Measurements from ENCODE around the gene PSORS1C2.

Gene PSORS1C2

DNA sequence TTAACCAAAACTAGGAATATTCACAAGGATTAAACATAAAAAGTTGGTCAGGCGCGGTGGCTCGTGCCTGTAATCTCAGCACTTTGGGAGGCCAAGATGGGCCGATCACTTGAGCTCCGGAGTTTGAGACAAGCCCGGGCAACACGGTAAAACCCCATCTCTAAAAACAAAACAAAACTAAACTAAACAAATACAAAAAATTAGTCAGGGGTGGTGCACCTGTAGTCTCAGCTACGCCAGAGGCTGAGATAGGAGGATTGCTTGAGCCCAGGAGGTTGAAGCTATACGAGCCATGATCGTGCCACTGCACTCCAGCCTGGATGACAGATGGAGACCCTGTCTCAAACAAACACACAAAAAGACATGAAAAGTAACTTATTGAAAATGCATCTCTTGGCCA is 3.2 kb downstream of the PSORS1C2 start:
- DNase-seq, result no peak

DNA sequence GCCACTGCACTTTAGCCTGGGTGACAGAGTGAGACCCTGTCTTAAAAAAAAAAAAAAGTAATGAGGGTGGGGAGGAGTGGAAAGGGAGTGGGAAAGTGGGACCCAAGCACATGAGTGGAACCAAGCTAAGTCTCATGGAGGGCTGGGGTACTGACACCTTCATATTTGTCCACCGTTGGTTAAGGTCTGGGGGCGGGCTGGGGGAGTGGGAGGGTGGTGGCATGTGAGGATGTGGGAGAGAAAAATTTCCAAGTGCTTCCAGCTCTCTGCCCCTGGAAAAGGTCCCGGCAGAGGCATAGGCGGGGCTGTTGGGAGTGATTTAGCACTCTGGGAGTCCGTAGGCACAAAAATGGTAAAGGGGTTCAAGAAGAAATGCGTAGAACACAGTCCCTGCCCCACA is 6.1 kb downstream of the PSORS1C2 start:
- no peak for DNase-seq

- DNase-seq, result no peak
Observed at GRCh38 chr6:31131595-31131994, 7.3 kb downstream of the PSORS1C2 start.

- no peak for DNase-seq
Observed at GRCh38 chr6:31130751-31131150, 8.1 kb downstream of the PSORS1C2 start.

DNA sequence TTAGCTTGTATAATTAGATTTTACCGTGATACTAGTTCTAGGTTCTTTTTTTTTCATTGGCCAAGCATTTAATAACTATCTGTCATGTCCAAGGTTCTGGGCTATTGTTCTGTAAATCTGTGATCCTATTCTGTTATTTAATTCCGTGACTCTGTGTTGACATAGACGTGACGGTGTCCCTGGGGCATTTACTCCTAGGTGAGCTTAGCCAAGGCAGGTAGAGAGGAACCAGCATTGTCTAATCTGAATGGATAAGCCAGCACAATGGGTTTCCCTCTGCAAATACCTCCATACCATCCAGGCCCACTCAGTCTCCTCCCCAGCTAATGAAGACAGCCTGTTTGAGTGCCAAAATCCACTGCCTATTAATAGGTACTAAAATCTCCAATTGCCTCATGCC is 9.7 kb downstream of the PSORS1C2 start:
- no peak for DNase-seq

GRCh38 chr6:31128093-31128676 is 10.7 kb downstream of the PSORS1C2 start:
- DNase-seq, result no peak

- no peak for DNase-seq
Observed at GRCh38 chr6:31126396-31127175, 12.3 kb downstream of the PSORS1C2 start.

- DNase-seq, result no peak
Observed at GRCh38 chr6:31125586-31126363, 13.1 kb downstream of the PSORS1C2 start.

DNA sequence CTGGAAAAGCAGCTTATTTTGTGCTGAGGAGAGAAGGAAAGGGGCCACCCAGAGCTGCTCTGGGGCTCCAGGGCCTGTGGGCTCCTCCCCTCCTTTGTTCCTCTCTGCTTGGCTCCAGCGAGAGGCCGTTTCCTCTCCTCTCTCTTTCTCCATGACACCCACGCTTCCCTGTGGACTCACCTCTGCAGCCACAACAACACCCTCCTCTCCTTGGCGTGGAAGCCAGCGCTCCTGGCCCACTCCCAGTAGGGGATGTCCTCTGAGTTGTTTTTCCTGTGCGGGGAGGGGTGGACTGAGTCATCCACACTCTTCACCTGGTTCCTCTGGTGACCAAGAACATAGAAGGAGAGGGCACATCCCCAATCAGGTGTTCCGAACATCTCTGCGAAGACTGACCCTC is 13.7 kb downstream of the PSORS1C2 start:
- DNase-seq, result no peak

DNA sequence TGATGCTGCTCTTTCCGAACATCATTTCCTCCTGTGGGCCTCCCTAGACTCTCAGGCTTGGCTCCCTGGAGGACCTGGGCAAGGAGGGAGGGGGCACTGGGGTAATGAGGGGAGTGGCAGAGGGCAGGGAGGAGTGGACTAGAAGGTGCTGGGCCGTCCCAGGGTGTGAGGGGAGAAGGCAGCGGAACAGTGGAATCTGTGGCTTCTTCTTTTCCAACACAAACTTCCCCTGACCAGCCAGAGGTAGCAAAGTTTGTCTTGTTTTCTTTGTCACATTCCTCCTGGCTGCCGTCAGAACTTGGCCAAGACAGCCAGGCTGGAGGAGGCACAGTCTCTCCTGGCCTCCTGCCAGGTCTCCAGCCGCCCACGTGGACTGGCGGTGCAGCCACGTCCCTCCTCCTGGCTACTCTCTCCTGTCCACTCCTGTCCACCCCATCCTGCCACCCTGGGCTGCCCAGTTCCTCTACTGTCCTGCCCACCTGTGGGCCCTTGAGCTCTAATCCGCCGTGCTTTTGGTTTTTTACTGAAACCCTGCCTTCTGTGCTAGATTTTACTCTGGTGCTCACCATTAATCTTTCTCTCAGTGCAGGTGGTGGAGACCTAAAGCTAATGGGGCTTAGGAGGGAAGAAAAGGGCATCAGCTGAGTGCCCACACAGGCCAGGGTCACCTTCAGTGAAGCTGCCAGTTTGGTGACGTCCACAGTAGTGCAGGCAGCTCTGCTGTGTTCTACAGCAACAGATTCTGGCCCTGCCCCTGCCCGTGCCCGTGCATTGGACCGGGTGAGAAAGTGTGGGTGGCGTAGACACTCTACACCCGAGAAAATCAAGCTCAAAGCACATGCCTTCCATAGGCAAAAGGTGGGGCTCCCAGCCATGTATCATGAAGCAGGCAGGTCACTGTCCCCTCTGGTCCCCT is 15.8 kb downstream of the PSORS1C2 start:
- no peak for DNase-seq

DNA sequence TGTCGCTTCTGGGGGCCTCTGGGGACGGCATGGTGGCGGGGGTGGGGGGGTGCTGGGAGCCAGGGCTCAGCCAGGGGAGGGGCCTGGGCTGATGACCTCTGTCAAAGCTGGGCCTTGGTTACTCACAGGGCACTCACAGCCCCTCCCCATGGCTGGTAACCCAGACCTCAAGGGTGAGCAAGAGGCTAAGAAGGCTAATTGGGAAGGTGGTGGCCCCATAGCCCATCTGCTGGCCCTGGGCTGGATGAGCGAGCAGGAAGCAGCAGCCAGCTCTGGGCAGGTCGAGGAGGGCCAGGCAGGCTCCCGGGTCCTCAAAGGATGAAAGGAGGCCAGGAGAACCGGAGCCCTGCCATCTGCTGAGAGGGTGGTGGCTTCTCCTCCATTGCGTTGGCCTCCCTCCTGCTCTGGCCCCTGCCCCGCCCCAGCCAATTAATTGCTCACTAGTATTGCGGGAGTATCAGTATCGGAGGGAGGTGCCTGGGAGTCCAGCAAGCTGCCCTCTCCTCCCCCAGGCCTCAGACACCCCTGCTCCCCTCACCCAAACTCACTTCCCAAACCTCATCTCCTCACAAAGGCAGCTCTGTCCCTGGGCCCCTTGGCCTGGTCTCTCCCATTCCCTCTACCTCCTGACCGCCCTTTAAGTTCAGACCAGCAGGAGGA is 17.6 kb downstream of the PSORS1C2 start:
- DNase-seq, result no peak

DNA sequence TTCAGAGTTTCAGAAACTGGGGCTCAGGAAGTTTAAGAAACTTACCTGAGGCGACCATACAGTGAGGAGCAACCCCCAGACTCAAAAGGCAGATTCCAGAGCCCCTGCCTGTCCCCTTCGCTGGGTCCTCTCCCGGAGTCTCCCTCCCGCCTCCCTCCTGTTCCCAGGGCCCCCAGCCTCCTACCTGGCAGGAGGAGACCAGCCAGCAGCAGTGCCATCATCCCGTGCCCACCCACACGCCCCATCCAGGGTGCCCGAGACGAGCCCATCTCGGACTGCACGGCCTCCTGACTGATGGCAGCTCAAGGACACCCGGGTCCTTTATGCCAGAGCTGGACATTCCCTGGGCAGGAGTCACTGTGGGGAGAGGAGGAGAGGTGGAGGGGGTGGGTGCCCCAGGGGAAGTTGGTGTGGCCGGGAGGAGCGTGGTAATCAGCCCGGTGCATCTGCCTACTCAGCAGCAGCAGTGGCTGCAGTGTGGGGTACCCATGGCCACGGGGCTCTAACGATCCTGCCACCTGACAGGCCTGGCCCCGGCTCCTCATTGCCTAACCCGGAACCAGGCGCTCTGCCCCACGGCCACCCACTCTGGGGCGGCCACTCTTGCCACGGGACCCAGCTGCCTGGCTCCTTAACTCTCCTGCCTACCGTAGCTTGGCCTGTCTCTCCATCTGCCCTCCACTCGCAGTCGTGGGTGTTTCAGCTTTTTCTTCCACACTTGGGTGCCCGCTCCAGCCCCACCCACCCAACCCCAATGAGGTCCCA is 18.5 kb downstream of the PSORS1C2 start, which contains the start of gene CDSN:
Gene CDSN, minus strand, starts transcription at position 296 of the 765 bp plus-strand sequence. Its CDS starts 27 bp downstream, at position 269.
- DNase-seq, result no peak

DNA sequence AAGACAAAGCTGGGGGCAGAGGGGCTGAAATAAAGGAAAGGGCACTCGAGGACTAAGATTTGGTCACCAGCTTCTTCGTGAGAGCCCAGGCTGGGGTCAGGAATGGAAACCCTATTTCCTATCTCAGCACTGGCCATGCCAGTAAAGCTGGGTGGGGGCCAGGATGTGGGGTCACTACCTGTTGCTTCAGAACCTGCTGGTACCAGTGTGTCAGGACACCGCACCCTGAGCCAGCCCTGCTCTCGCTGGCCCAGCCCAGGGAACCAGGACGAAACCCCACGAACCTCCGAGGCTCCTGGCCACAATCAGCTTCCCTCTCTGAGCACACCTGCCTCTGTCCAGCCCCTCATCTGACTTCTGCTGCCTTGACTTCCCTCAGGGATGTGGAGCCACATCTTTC is 20.7 kb downstream of the PSORS1C2 start:
- no peak for DNase-seq

DNA sequence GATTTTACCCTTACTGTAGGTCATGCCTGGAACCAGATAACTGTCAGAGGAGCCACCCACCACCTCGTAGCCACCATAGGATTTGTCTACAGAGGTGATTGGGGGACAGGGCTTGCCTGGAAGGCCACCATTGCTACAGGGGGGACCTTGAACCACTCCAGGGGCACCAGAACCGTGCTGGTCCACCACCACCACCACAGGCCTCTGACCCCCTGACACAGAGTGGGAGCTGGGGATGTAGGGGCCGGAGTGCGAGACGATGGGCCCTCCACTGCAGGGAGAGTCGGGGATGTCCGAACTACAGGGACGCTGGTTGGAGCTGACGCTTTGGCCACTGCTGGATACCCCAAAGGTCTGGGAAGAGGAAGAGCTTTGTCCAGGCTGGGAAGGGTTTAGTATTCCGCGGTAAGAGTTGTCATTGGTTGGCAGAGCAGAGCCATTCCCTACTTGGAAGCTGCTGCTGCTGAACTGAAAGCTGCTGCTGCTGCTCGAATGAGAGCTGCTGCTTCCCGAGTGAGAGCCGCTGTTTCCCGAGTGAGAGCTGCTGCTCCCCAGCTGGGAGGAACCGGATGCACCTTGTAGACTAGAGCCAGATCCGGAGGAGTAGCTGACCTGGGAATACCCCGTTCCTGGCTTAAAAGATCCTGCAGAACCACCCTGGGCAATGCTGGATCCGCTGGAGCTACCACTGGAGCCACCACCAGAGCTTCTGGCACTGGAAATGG is 22.0 kb downstream of the PSORS1C2 start:
- DNase-seq, result no peak

DNA sequence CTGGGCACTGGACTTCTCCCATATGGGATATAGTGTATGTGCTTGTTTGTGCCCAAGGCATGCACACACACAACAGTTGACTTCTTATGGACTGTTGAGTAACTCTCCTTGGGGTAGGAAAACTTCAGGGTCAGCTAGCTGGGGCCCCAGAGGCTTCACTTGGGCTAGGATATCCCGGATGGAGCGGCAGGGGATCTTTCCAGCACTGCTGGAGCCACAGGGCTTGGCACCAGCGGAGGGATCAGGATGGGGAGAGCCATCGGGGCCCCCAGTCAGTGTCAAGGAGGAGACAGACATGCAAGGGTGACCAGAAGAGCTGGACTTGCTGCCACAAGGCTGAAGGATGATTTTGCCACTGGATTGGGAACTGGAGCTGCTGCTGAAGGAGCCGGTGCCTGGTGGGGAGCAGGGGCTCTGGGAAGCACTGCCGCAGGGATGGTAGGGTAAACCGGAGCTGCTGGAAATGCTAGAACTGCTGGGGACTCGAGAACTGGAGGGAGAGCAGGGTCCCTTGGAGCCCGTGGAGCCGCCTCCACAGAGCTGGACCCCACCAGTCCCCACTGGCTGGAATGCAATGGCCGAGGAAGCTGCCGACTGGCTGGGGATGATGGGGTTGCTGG is 22.8 kb downstream of the PSORS1C2 start:
- DNase-seq, result no peak

- DNase-seq, result no peak
Observed at GRCh38 chr6:31114970-31115849, 23.7 kb downstream of the PSORS1C2 start.

- no peak for DNase-seq
Observed at GRCh38 chr6:31114541-31114878, 24.4 kb downstream of the PSORS1C2 start, which contains the start of gene PSORS1C1. PSORS1C1 (plus strand) TSS chr6:31114800; CDS start chr6:31129633, 14,833 bp downstream.

DNA sequence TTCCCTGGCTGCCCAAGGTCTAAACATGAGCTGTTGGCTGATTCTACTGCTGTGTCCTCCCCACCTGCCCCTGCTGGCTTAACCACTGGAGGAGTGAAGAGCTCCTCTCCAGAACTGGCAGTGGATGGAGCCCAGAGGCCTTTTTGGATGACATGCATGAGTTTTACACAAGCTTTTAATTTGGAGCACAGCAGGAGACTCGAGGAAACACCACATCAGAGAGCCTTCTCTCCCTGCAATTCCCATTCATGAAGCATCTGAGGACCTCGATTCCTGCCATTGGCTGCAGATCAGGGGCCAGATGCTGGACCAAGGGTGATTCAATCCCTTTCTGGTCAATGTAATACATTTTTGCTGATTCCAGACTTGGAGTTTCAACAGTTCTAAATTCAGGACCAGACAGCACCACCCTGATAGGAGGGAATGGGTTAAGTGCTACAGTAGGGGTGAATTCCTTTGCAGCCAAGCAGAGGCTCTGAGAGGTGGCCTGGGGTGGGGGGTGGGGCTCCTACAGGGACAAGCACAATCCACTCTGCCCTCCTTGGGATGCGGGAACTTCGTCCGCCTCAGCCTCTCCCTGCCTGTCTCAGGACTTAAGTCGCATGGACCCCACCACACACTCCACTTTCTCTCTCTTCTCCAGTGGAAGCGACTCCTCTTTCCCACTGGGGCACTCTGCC is 24.9 kb downstream of the PSORS1C2 start:
- no peak for DNase-seq

DNA sequence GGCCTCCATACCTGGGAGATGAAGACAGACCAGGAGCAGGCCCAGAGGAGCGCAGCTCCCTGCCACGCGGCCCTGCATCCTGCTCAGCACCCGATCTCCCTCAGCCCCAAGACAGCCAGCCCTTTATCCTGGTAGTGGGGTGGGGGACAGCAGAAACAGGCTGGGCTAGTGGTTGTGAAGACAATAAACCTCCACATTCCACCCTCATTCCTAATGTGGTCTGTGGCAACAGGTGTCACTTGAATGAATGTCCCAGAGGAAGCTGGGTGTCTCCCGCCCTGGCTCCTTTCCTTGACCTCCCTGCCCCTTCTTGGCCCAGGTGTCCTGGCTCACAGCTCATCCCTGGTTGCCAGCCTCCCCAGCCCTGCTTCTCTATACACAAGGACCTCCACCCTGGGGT is 26.4 kb downstream of the PSORS1C2 start, which contains the start of gene C6orf15:
Gene C6orf15, minus strand, starts transcription at position 98 of the 400 bp plus-strand sequence. Its CDS starts 20 bp downstream, at position 78.
- DNase-seq, result no peak

Data from NCI-H510A (cell line).